GM18499 (cell line): ENCODE data around the gene DYSF.

Experiments
- ATAC-seq: cut with Tn5 transposase; IDR thresholded peaks from one replicate; pipeline ENCODE4 v1.9.1; 2021; ENCODE audit warnings: moderate number of reproducible peaks; ENCODE audit not compliant: insufficient read depth, unreplicated experiment

The DYSF gene

DNA sequence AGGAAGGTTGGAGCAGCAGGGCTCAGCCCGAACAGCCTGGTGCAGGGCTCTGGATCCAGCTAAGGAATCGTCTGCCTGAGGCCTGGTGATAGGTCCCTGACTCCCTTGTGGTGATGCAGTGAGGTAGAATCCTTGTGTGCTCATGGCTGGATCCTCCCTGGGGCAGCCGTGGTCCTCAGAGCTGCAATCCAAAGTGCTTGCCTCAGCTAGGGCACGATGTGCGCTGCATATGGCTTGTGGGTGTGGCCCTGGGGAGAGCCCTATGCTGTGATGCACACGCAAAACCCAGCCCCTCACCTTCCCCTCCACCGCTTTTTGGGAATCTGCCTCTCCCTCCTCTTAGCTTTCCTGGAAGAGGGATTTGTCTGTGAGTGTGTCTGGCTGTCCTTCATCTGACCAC is 142.2 kb downstream of the DYSF start:
- no peak for ATAC-seq

DNA sequence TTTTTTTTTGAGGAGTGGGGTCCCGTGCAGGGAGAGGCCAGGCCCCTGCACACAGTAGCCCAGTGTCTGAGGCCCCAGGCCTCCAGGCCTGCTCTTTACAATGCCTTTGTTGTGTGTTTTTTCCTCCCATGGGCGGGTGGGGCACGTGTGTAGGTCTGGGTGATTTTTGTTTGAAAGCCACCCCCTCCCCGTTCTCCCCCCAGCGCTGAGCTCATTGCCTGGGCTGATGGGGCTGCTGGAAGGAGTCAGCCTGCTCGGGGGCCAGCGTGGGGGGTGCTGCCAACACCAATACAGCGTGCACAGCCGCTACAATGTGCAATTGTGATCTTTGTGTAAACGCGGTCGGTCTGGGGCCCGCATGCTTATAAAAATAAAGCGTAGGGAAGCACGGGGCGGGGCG is 142.7 kb downstream of the DYSF start:
- ATAC-seq: no peak

- no peak for ATAC-seq
Observed at GRCh38 chr2:71597756-71598155, 144.4 kb downstream of the DYSF start.

DNA sequence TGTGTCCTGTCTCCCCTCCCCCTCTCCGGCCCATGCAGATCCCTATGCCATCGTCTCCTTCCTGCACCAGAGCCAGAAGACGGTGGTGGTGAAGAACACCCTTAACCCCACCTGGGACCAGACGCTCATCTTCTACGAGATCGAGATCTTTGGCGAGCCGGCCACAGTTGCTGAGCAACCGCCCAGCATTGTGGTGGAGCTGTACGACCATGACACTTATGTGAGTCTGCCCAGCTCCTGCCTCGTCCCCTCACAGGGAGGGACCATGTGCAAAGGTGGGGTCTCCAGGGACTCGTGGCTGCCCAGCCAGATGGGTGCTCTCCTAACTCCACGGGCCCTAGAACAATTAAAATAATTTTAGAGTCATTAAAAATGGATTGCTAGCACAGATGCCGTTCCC is 145.2 kb downstream of the DYSF start:
- no peak for ATAC-seq

GRCh38 chr2:71599038-71599437 is 145.7 kb downstream of the DYSF start:
- no peak for ATAC-seq

- no peak for ATAC-seq
Observed at GRCh38 chr2:71599646-71600236, 146.4 kb downstream of the DYSF start.

GRCh38 chr2:71600555-71600954 is 147.2 kb downstream of the DYSF start:
- ATAC-seq: no peak

- no peak for ATAC-seq
Observed at GRCh38 chr2:71601136-71602114, 148.1 kb downstream of the DYSF start.

DNA sequence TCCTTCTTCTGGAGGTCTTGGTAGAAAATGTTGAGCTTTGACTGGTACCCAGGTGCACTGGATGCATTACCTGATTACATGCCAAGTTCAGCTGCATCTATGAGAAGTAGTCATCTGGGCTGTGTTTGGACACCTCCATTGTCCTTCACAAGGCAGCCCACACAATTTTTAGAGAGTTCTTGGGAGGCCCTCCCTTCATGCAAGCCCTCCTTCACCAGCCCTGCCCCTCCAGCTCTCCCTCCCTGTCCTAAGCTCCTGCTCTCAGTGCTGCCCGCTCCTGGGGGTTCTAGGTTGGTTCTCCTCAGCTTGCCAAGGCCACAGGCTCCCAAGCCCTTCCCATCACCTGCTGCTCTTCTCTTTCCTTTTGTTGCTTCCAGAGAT is 148.7 kb downstream of the DYSF start:
- ATAC-seq: no peak

DNA sequence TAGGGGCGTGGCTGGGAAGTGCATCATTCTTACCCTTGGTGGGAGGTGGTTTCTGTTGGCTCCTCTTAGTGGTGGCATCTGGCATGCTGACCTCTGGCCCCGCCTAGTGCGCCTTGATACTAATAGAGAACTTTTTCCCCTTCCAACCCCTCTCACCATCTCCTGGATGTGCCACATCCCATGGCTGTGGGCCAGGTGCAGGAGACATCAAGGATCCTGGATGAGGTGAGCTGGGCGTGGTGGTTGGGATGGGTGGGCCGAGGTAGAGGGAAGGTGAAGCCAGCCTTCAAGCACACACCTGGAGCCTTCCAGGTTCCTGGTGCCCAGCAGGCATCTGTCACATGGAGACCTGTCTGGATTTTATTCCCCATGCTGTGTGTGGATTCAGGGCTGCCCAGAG is 149.2 kb downstream of the DYSF start:
- ATAC-seq: no peak

GRCh38 chr2:71603311-71603811 is 150.0 kb downstream of the DYSF start:
- ATAC-seq: no peak

GRCh38 chr2:71603851-71604725 is 150.7 kb downstream of the DYSF start:
- no peak for ATAC-seq

DNA sequence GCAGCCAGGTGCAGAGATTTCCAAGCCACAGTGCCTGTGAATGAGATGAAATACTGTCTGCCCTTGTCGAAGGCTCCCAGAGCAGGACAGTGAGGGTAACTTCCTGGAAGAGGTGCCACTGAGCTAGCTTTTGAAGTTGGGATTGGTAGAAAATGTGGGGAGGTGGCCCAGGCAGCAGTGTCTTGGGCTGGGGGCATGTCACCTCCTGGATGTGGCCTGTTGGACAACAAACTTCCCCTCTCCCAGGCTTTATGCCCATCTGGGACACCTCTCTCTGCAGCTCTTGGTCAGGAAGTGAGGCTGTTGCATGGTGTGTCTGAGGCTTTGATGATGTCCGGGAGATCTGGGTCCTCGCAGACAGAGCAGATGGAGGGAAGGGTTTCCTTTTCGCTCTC is 151.4 kb downstream of the DYSF start:
- no peak for ATAC-seq

DNA sequence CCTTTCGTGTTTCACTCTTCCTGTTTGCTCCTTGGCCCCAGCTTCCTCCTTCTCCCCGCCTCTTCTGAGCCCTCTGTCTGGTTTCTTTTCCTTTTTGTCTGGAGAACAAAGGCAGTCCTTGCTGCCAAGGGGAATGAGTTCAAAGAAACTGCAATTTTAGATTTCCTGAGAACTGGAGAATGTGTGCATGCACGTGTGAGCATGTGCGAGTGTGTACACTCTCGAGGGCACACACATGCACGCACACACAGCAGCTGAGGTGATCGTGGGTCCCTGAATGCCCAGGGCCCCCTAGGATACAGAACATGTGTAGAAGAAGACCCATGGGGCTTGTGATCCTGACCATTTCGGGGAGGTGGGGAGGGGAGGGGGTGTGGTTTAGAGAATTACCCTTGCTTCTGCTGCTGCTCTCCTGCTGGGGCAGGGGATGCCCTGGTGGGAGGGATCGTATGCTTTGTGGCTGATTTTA is 151.8 kb downstream of the DYSF start:
- ATAC-seq: no peak

GRCh38 chr2:71605781-71606241 is 152.4 kb downstream of the DYSF start:
- ATAC-seq: no peak

- no peak for ATAC-seq
Observed at GRCh38 chr2:71606244-71606643, 152.9 kb downstream of the DYSF start.

- ATAC-seq: no peak
Observed at GRCh38 chr2:71607151-71607889, 154.0 kb downstream of the DYSF start.

DNA sequence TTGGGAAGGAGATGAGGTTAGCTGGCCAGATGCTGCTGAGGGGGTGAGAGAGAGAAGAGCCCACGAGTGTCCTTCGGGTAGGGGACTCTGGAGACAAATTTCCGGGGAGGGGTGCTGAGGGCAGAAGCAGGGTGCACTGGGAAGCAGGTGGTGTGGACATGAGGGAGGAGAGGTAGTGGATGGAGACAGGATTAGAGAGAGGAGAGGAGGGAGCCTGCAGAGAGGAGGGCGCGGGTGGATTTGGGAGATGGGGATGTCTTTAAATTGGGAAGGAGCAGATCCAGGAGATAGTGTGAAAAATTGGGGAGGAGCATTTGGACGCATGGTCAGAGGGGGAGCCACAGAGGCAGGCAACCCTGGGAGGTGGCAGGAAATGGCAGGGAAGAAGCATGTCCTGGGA is 154.7 kb downstream of the DYSF start:
- no peak for ATAC-seq

GRCh38 chr2:71608441-71608840 is 155.1 kb downstream of the DYSF start:
- ATAC-seq: no peak

- no peak for ATAC-seq
Observed at GRCh38 chr2:71609029-71609428, 155.7 kb downstream of the DYSF start.
